Adrenal gland (tissue), 5 donors: ENCODE measurements around the gene GPR173.

Experiments
- POLR2A ChIP-seq, 2 donors: fragments of 450-650 bp; IDR thresholded peaks; one replicate each; pipeline ENCODE4 v1.6.1; 2017; ENCODE audit warnings: antibody characterized with exemption in 2 of 2, mild to moderate bottlenecking in 2 of 2, moderate library complexity in 1 of 2
- TF ChIP-seq, protein P1 (sequence below), 6 experiments: fragments of 450-650 bp in 4 of 6; fragments of 200-600 bp in 2 of 6; sonication (generic) in 1 of 6; IDR thresholded peaks; 1 replicate in 5 of 6; 2 replicates in 1 of 6; pipeline versions ENCODE4 v1.5.1 to v1.8.0; 2016 to 2021; ENCODE audit warnings: antibody characterized with exemption in 6 of 6, mild to moderate bottlenecking in 2 of 6, moderate library complexity in 1 of 6
- donor health status: DM: no; HTN: no; CAD: no.

DNA sequence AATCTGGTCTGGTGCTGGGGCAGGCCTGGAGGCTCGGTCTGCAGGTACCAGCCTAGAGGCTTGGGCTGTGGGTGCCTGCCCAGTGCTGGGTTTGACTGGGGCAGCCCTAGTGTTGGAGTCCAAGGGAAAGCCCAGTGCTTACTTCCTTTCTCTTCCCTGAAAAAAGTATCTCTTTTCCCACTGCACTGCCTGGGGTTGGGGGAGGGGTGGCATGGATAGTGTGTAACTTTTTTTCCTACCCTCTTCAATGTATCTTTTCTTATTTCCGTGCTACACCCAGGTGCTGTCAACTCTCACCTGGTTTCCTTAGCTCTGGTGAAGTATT is 66.9 kb downstream of the GPR173 start:
- TF ChIP-seq, protein P1, sequence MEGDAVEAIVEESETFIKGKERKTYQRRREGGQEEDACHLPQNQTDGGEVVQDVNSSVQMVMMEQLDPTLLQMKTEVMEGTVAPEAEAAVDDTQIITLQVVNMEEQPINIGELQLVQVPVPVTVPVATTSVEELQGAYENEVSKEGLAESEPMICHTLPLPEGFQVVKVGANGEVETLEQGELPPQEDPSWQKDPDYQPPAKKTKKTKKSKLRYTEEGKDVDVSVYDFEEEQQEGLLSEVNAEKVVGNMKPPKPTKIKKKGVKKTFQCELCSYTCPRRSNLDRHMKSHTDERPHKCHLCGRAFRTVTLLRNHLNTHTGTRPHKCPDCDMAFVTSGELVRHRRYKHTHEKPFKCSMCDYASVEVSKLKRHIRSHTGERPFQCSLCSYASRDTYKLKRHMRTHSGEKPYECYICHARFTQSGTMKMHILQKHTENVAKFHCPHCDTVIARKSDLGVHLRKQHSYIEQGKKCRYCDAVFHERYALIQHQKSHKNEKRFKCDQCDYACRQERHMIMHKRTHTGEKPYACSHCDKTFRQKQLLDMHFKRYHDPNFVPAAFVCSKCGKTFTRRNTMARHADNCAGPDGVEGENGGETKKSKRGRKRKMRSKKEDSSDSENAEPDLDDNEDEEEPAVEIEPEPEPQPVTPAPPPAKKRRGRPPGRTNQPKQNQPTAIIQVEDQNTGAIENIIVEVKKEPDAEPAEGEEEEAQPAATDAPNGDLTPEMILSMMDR (IDR thresholded peaks at IDR 0.05), result no peak
- TF ChIP-seq POLR2A (IDR thresholded peaks at IDR 0.05), result no peak
